Measurements from ENCODE around the gene MYH11. TPM values are rescaled to one million over a fixed set of nuclear protein-coding genes. Genes with fewer than 3 reads are reported as not detected.

Gene MYH11
- total and polyA plus RNA-seq, 5 donors from 2014 or later = 0.15 to 0.67 (median 0.43) TPM; not detected in 1

DNA sequence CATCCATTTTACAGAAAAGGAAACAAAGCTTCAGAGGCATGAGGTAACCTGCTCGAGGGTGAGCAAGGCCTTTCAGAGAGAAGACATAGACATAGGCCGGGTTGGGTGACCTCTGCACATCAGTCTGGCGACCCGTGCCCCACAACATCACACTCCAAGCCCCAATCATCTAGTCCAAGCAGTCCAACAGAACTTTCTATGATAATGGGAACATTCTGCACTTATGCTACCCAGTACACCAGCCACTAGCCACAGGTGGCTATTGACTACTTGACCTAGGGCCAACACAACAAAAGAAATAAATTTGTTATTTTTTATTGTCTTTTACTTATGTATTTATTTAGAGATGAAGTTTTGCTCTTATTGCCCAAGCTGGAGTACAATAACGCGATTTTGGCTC is 20.8 kb downstream of the MYH11 start:
- no peaks in the 10 kb centered on the region for H3K9me3 Mint-ChIP-seq
- Histone ChIP-seq H3K36me3 (ENCODE audit: control insufficient read depth, insufficient read depth, low read length) (no peaks in the 10 kb centered on the region), H3K27ac (ENCODE audit: insufficient read depth, low read length, poor library complexity, severe bottlenecking) (no peak overlapping the region), H3K4me3 (ENCODE audit: low read depth, low read length) (no peak overlapping the region), H3K4me1 (ENCODE audit: control insufficient read depth, insufficient read depth, low read length, poor library complexity, severe bottlenecking) (no peaks in the 10 kb centered on the region), H3K9me3 (ENCODE audit: control insufficient read depth in 2 of 2, low read length in 2 of 2) (no peaks in the 10 kb centered on the region), H3K27me3 (ENCODE audit: control insufficient read depth, insufficient read depth, low read length) (no peaks in the 10 kb centered on the region)
- DNase-seq (no peak), ATAC-seq (ENCODE audit: low read depth in 2 of 2) (no peak)
- peaks cover 17% of the 10 kb centered on the region for H3K27me3 Mint-ChIP-seq
- peaks cover 0 to 13% (median 1%) of the 10 kb centered on the region in 4 donors for H3K4me1 Mint-ChIP-seq
- H3K36me3 Mint-ChIP-seq = no peaks in the 10 kb centered on the region
- H3K4me3 Mint-ChIP-seq = no peak overlapping the region
- no peak overlapping the region for H3K27ac Mint-ChIP-seq

DNA sequence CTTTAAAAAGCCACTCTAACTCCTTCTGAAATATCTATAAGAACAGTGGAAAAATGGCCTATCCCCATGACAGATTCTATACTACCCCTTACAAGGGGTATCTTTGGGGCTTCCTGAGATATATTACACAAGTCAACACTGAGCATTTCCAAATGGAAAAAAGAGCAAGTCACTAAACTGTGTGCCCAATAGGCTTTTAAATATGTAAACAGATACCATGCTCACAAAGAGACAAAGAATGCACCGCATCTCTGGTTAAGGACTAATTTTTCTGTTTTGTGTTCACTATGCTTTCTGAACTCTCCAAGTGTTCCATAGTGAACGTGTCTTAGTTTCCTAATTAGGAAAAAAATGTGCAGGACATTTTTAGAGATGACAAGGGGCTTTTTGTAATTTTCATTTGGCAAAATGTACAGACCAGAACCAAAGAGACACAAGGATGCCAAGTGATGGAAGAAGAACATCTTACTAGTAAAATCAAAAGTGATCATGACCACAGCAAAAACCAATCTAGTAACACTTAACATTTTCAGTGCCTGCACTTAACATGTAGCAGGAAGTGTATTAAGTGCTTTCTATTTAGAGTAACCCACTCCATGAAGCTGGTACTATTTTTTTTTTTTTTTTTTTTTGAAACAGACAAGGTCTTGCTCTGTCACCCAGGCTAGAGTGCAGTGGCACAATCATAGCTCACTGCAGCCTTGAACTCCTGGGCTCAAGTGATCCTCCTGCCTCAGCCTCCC is 21.5 kb downstream of the MYH11 start:
- no peak overlapping the region for H3K27ac Mint-ChIP-seq
- no peaks in the 10 kb centered on the region for H3K36me3 ChIP-seq (ENCODE audit: control insufficient read depth, insufficient read depth, low read length)
- H3K27ac ChIP-seq (ENCODE audit: insufficient read depth, low read length, poor library complexity, severe bottlenecking) = no peak overlapping the region
- H3K4me1 Mint-ChIP-seq = peaks cover 0 to 13% (median 1%) of the 10 kb centered on the region in 4 donors
- H3K4me3 Mint-ChIP-seq = no peak overlapping the region
- no peaks in the 10 kb centered on the region for H3K9me3 Mint-ChIP-seq
- H3K36me3 Mint-ChIP-seq = no peaks in the 10 kb centered on the region
- no peak for ATAC-seq (ENCODE audit: low read depth in 2 of 2)
- H3K9me3 ChIP-seq (ENCODE audit: control insufficient read depth in 2 of 2, low read length in 2 of 2) = no peaks in the 10 kb centered on the region
- no peaks in the 10 kb centered on the region for H3K4me1 ChIP-seq (ENCODE audit: control insufficient read depth, insufficient read depth, low read length, poor library complexity, severe bottlenecking)
- DNase-seq = peak in 1 of 3 donors; percentile 30
- peaks cover 18% of the 10 kb centered on the region for H3K27me3 Mint-ChIP-seq
- no peak overlapping the region for H3K4me3 ChIP-seq (ENCODE audit: low read depth, low read length)
- no peaks in the 10 kb centered on the region for H3K27me3 ChIP-seq (ENCODE audit: control insufficient read depth, insufficient read depth, low read length)

DNA sequence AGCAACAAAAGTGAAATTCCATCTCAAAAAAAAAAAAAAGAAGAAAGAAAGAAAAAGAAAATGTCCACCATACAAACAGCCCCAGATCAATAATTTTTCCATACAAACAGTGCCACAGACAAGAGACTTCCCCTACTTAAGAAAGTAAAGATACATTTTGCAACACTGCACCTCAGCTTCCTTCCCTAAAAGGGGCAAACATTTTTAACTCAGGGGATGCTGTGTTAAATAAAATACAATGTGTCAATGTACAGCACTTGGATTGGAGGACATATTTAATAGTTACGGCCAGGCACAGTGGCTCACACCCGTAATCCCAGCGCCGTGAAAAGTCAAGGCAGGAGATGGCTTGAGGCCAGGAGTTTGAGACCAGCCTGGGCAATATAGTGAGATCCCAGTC is 22.3 kb downstream of the MYH11 start:
- Histone ChIP-seq H3K27me3 (ENCODE audit: control insufficient read depth, insufficient read depth, low read length) (no peaks in the 10 kb centered on the region), H3K27ac (ENCODE audit: insufficient read depth, low read length, poor library complexity, severe bottlenecking) (no peak overlapping the region), H3K4me1 (ENCODE audit: control insufficient read depth, insufficient read depth, low read length, poor library complexity, severe bottlenecking) (no peaks in the 10 kb centered on the region), H3K4me3 (ENCODE audit: low read depth, low read length) (no peak overlapping the region), H3K36me3 (ENCODE audit: control insufficient read depth, insufficient read depth, low read length) (no peaks in the 10 kb centered on the region), H3K9me3 (ENCODE audit: control insufficient read depth in 2 of 2, low read length in 2 of 2) (no peaks in the 10 kb centered on the region)
- Mint-ChIP-seq H3K36me3 (no peaks in the 10 kb centered on the region), H3K4me3 (no peak overlapping the region), H3K9me3 (no peaks in the 10 kb centered on the region), H3K4me1 (peaks cover 0 to 13% (median 1%) of the 10 kb centered on the region in 4 donors), H3K27ac (no peak overlapping the region), H3K27me3 (peaks cover 21% of the 10 kb centered on the region)
- DNase-seq (no peak), ATAC-seq (ENCODE audit: low read depth in 2 of 2) (no peak)

DNA sequence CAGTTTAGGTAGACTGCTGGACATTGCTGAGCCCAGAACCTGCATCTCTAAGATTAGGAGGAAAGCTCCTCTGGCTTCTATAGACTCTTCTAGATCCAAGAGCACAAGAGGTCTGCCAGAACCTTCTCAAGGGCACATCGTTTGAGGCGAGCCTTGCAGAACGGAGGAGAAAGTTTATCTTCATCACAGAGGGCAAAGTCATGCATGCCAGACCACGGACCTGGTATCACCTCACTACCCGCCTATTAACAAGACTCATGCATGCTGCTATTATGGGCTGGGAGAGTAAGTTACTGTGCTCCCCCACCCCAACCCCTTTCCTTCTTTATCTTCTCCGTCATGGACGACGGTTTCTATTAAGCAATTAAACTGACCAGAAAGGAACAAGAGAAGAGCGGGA is 23.3 kb downstream of the MYH11 start:
- Mint-ChIP-seq H3K27me3 (peaks cover 21% of the 10 kb centered on the region), H3K36me3 (no peaks in the 10 kb centered on the region), H3K27ac (peak overlapping the region in 1 of 3 donors; percentile 22), H3K9me3 (no peaks in the 10 kb centered on the region), H3K4me3 (no peak overlapping the region), H3K4me1 (peaks cover 0 to 13% (median 1%) of the 10 kb centered on the region in 4 donors)
- DNase-seq = no peak
- Histone ChIP-seq H3K27me3 (ENCODE audit: control insufficient read depth, insufficient read depth, low read length) (no peaks in the 10 kb centered on the region), H3K4me1 (ENCODE audit: control insufficient read depth, insufficient read depth, low read length, poor library complexity, severe bottlenecking) (no peaks in the 10 kb centered on the region), H3K27ac (ENCODE audit: insufficient read depth, low read length, poor library complexity, severe bottlenecking) (no peak overlapping the region), H3K9me3 (ENCODE audit: control insufficient read depth in 2 of 2, low read length in 2 of 2) (no peaks in the 10 kb centered on the region), H3K36me3 (ENCODE audit: control insufficient read depth, insufficient read depth, low read length) (no peaks in the 10 kb centered on the region), H3K4me3 (ENCODE audit: low read depth, low read length) (no peak overlapping the region)
- ATAC-seq (ENCODE audit: low read depth in 2 of 2) = no peak

DNA sequence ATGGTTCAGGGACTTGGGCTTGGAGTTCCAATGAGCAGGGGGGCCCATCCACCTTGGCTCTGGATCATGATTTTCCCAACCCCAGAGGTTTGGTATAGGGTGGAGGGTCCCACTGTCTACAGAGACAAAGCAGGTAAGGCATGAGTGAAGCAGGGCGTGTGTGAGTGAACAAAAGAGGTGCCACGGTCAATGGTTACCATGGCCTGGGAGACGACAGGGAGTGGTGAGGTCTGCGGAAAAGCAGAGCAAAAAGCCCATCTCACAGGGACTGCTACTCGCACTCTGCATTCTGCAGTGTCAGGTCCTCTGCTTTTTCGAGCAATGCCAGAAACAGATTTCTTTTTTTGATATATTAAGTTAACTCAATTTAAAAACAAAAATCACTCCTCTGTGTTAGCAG is 24.6 kb downstream of the MYH11 start:
- peaks cover 0 to 13% (median 1%) of the 10 kb centered on the region in 4 donors for H3K4me1 Mint-ChIP-seq

DNA sequence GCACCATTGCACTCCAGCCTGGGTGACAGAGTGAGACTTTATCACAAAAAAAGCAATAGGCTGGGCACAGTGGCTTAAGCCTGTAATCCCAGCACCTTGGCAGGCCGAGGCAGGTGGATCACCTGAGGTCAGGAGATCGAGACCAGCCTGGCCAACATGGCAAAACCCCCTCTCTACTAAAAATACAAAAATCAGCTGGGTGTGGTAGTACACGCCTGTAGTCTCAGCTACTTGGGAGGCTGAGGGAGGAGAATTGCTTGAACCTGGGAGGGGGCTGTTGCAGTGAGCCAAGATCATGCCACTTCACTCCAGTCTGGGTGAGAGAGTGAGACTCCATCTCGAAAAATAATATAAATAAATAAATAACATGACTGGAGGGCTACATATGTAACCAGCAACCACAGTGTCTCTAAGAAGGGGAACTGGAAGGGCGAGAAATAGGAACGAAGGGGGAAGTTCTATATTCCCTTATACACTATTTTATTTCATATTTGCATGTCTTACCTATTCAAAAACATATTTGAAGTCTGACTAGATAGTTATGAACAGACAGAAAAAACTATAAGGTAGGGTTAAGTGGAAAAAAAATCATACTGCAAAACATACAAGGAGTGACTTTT is 25.9 kb downstream of the MYH11 start:
- peaks cover 0 to 13% (median 1%) of the 10 kb centered on the region in 4 donors for H3K4me1 Mint-ChIP-seq
- H3K27ac Mint-ChIP-seq = no peak overlapping the region
- peaks cover 20% of the 10 kb centered on the region for H3K27me3 Mint-ChIP-seq
- Histone ChIP-seq H3K9me3 (ENCODE audit: control insufficient read depth in 2 of 2, low read length in 2 of 2) (no peaks in the 10 kb centered on the region), H3K27me3 (ENCODE audit: control insufficient read depth, insufficient read depth, low read length) (no peaks in the 10 kb centered on the region), H3K4me1 (ENCODE audit: control insufficient read depth, insufficient read depth, low read length, poor library complexity, severe bottlenecking) (no peaks in the 10 kb centered on the region), H3K4me3 (ENCODE audit: low read depth, low read length) (no peak overlapping the region), H3K36me3 (ENCODE audit: control insufficient read depth, insufficient read depth, low read length) (no peaks in the 10 kb centered on the region), H3K27ac (ENCODE audit: insufficient read depth, low read length, poor library complexity, severe bottlenecking) (no peak overlapping the region)
- no peaks in the 10 kb centered on the region for H3K9me3 Mint-ChIP-seq
- DNase-seq = no peak
- no peaks in the 10 kb centered on the region for H3K36me3 Mint-ChIP-seq
- no peak for ATAC-seq (ENCODE audit: low read depth in 2 of 2)
- H3K4me3 Mint-ChIP-seq = no peak overlapping the region

More for the DNA sequence above, 24.6 kb downstream of the MYH11 start:
- DNase-seq (no peak), ATAC-seq (ENCODE audit: low read depth in 2 of 2) (no peak)
- H3K4me3 ChIP-seq (ENCODE audit: low read depth, low read length) = no peak overlapping the region
- no peaks in the 10 kb centered on the region for H3K4me1 ChIP-seq (ENCODE audit: control insufficient read depth, insufficient read depth, low read length, poor library complexity, severe bottlenecking)
- H3K36me3 ChIP-seq (ENCODE audit: control insufficient read depth, insufficient read depth, low read length) = no peaks in the 10 kb centered on the region
- H3K27me3 Mint-ChIP-seq = peaks cover 21% of the 10 kb centered on the region
- H3K36me3 Mint-ChIP-seq = no peaks in the 10 kb centered on the region
- no peaks in the 10 kb centered on the region for H3K9me3 Mint-ChIP-seq
- no peaks in the 10 kb centered on the region for H3K9me3 ChIP-seq (ENCODE audit: control insufficient read depth in 2 of 2, low read length in 2 of 2)
- H3K27ac Mint-ChIP-seq = no peak overlapping the region
- no peaks in the 10 kb centered on the region for H3K27me3 ChIP-seq (ENCODE audit: control insufficient read depth, insufficient read depth, low read length)
- H3K27ac ChIP-seq (ENCODE audit: insufficient read depth, low read length, poor library complexity, severe bottlenecking) = no peak overlapping the region
- no peak overlapping the region for H3K4me3 Mint-ChIP-seq

DNA sequence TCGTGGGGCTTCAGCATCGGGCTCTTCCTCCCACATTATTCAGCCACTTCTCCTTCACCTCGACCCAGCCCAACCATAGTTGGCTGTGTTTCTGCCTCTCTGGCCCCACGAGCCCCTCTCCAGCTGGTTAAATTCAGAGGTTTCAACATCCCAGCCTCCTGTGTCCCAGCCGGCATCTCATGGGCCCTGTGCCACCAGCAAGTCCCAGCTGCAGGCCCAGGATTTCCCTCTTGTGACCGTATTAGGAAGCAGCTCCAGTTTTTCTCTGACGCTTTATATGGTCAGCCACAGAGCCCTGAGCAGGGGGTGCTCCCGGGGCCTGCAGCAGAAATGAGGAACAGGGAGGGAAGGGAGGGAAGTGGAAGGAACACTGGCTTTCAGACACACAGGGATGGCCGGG is 27.4 kb downstream of the MYH11 start:
- Mint-ChIP-seq H3K27ac (no peak overlapping the region), H3K36me3 (no peaks in the 10 kb centered on the region), H3K27me3 (peaks cover 17% of the 10 kb centered on the region), H3K4me1 (peaks cover 0 to 5% (median 0%) of the 10 kb centered on the region in 4 donors), H3K4me3 (no peak overlapping the region), H3K9me3 (no peaks in the 10 kb centered on the region)
- H3K27me3 ChIP-seq (ENCODE audit: control insufficient read depth, insufficient read depth, low read length) = no peaks in the 10 kb centered on the region
- H3K36me3 ChIP-seq (ENCODE audit: control insufficient read depth, insufficient read depth, low read length) = no peaks in the 10 kb centered on the region
- H3K4me3 ChIP-seq (ENCODE audit: low read depth, low read length) = no peak overlapping the region
- no peak for DNase-seq
- H3K9me3 ChIP-seq (ENCODE audit: control insufficient read depth in 2 of 2, low read length in 2 of 2) = no peaks in the 10 kb centered on the region
- no peaks in the 10 kb centered on the region for H3K4me1 ChIP-seq (ENCODE audit: control insufficient read depth, insufficient read depth, low read length, poor library complexity, severe bottlenecking)
- no peak for ATAC-seq (ENCODE audit: low read depth in 2 of 2)
- no peak overlapping the region for H3K27ac ChIP-seq (ENCODE audit: insufficient read depth, low read length, poor library complexity, severe bottlenecking)

All from CD4-positive, CD25-positive, alpha-beta regulatory T cell (primary cell).